Lung (tissue), 12 donors: Measurements from ENCODE around the gene IFT122. TPM values are rescaled to one million over a fixed set of nuclear protein-coding genes. Genes with fewer than 3 reads are reported as not detected.

ENCODE experiments used
- ATAC-seq: fragments of 200-7000 bp; cut with Tn5 transposase; one replicate; pipeline ENCODE4 v1.9.1; 2020; ENCODE audit warnings: moderate number of reproducible peaks; ENCODE audit not compliant: insufficient read depth, low FRiP score
- DNase-seq, 3 donors: peaks; one replicate each; pipeline ENCODE4 v3.0.0-alpha.2; 2013 to 2017
- H3K27ac ChIP-seq, 2 donors: one replicate each; pipeline ENCODE4 v1.5.1; 2013; ENCODE audit warnings: mild to moderate bottlenecking in 2 of 2, moderate library complexity in 2 of 2, control low read depth in 1 of 2, inconsistent platforms in 1 of 2, low read depth in 1 of 2, low read length in 1 of 2
- H3K27me3 ChIP-seq, 3 donors: one replicate each; pipeline ENCODE4 v1.5.1; 2013; ENCODE audit warnings: low read length in 2 of 3; ENCODE audit not compliant: control insufficient read depth in 3 of 3, insufficient read depth in 3 of 3
- H3K36me3 ChIP-seq, 4 donors: one replicate each; pipeline ENCODE4 v1.5.1; 2013; ENCODE audit warnings: low read length in 4 of 4, mild to moderate bottlenecking in 1 of 4, moderate library complexity in 1 of 4; ENCODE audit not compliant: control insufficient read depth in 4 of 4, insufficient read depth in 4 of 4
- H3K4me1 ChIP-seq, 5 donors: one replicate each; pipeline ENCODE4 v1.5.1; 2013; ENCODE audit warnings: low read length in 5 of 5, mild to moderate bottlenecking in 2 of 5, moderate library complexity in 1 of 5; ENCODE audit not compliant: control insufficient read depth in 5 of 5, insufficient read depth in 5 of 5
- H3K4me3 ChIP-seq: one replicate; pipeline ENCODE4 v1.5.1; 2013; ENCODE audit warnings: mild to moderate bottlenecking, control low read depth, moderate library complexity
- H3K9ac ChIP-seq, 2 donors: one replicate each; pipeline ENCODE4 v1.5.1; 2013; ENCODE audit warnings: low read length in 2 of 2, control low read depth in 1 of 2; ENCODE audit not compliant: insufficient read depth in 1 of 2
- H3K9me3 ChIP-seq, 4 donors: one replicate each; pipeline ENCODE4 v1.5.1; 2013; ENCODE audit warnings: low read length in 3 of 4, mild to moderate bottlenecking in 1 of 4, moderate library complexity in 1 of 4; ENCODE audit not compliant: control insufficient read depth in 4 of 4, insufficient read depth in 3 of 4
- CTCF ChIP-seq: IDR thresholded peaks from 2 replicates; pipeline ENCODE4 v1.5.1; 2012; ENCODE audit warnings: mild to moderate bottlenecking; ENCODE audit errors: control extremely low read depth, extremely low read depth
- WGBS, 2 donors: extraction: QIAGEN DNeasy Blood & Tissue Kit; methylation state at CpG; one replicate each; pipeline ENCODE4 v1.1.7; 2013; 5-methylcytosine and 5-hydroxymethylcytosine counted together
- polyA plus RNA-seq, 2 donors: library from polyadenylated mRNA; stranded (reverse); fragments of 200-250 nt; gene quantifications; one replicate each; pipeline ENCODE4 v1.2.1, GENCODE V29; 2013
- total RNA-seq, 2 donors: library from RNA; depleted of rRNA in 1 of 2; stranded (reverse); fragments of >200 nt in 1 of 2; gene quantifications; one replicate each; pipeline ENCODE4 v1.2.1, GENCODE V29; 2014 to 2021
- donor health status: control.
- donor health status: control.
- donor health status: Bipolar disorder and iron deficiency.
- donor health status: healthy.
- donor health status: DM: yes; HTN: yes; CAD: no.

Gene IFT122
- total and polyA plus RNA-seq, 4 donors, result 11.0 to 65.7 (median 31.7) TPM

- 84 to 91% methylated on average over 8 of the region's 8 CpGs for WGBS, 2 donors
- ATAC-seq (no peak), DNase-seq (no peak)
- H3K36me3 ChIP-seq, result peaks cover 0 to 19% (median 9%) of the 10 kb centered on the region in 4 donors
- no peak overlapping the region for H3K9ac ChIP-seq
- no peak overlapping the region for H3K4me3 ChIP-seq
- no peaks in the 10 kb centered on the region for H3K9me3 ChIP-seq
- no peak overlapping the region for H3K27ac ChIP-seq
- TF ChIP-seq CTCF, result no peak
- no peaks in the 10 kb centered on the region for H3K27me3 ChIP-seq
- H3K4me1 ChIP-seq, result no peaks in the 10 kb centered on the region
Measured at GRCh38 chr3:129521611-129522010, 81.6 kb downstream of the IFT122 start.

- no peak for TF ChIP-seq CTCF
- no peaks in the 10 kb centered on the region for H3K9me3 ChIP-seq
- 92 to 94% methylated on average over 5 of the region's 5 CpGs for WGBS, 2 donors
- DNase-seq (no peak), ATAC-seq (no peak)
- no peak overlapping the region for H3K4me3 ChIP-seq
- no peak overlapping the region for H3K27ac ChIP-seq
- no peaks in the 10 kb centered on the region for H3K27me3 ChIP-seq
- H3K4me1 ChIP-seq, result no peaks in the 10 kb centered on the region
- H3K36me3 ChIP-seq, result peaks cover 0 to 14% (median 4%) of the 10 kb centered on the region in 4 donors
- no peak overlapping the region for H3K9ac ChIP-seq
Measured at GRCh38 chr3:129522953-129523352, 82.9 kb downstream of the IFT122 start.

- H3K4me3 ChIP-seq, result no peak overlapping the region
- ATAC-seq, result no peak
- no peak for TF ChIP-seq CTCF
- H3K9me3 ChIP-seq, result no peaks in the 10 kb centered on the region
- DNase-seq, result no peak
- no peaks in the 10 kb centered on the region for H3K4me1 ChIP-seq
- H3K36me3 ChIP-seq, result peaks cover 0 to 4% (median 1%) of the 10 kb centered on the region in 4 donors
- H3K27me3 ChIP-seq, result no peaks in the 10 kb centered on the region
- H3K27ac ChIP-seq, result no peak overlapping the region
- 77 to 87% methylated on average over 4 of the region's 4 CpGs for WGBS, 2 donors
- no peak overlapping the region for H3K9ac ChIP-seq
Measured at GRCh38 chr3:129524081-129524480, 84.1 kb downstream of the IFT122 start.

- H3K4me1 ChIP-seq, result peaks cover 0 to 13% (median 7%) of the 10 kb centered on the region in 5 donors
- no peak for DNase-seq
- ATAC-seq, result peak; percentile 12
- no peaks in the 10 kb centered on the region for H3K9me3 ChIP-seq
- no peak for TF ChIP-seq CTCF
- H3K9ac ChIP-seq, result no peak overlapping the region
- H3K27ac ChIP-seq, result no peak overlapping the region
- 68 to 78% methylated on average over 8 of the region's 8 CpGs for WGBS, 2 donors
- H3K27me3 ChIP-seq, result no peaks in the 10 kb centered on the region
- H3K36me3 ChIP-seq, result no peaks in the 10 kb centered on the region
- no peak overlapping the region for H3K4me3 ChIP-seq
Measured at GRCh38 chr3:129525341-129525968, 85.4 kb downstream of the IFT122 start.
